ENCODE results near the gene GRPEL1.

GRCh38 chr4:7074426-7074825 is 6.6 kb upstream of the GRPEL1 start:
- TF ChIP-seq TSHZ2 (CRISPR knock-in tag; IDR thresholded peaks at IDR 0.05) (no peak), CREB5 (CRISPR knock-in tag; IDR thresholded peaks at IDR 0.05; ENCODE audit: low read depth) (no peak), ZFP30 (CRISPR knock-in tag; IDR thresholded peaks at IDR 0.05) (no peak), RARB (CRISPR knock-in tag; IDR thresholded peaks at IDR 0.05) (no peak), SNAI2 (CRISPR knock-in tag; IDR thresholded peaks at IDR 0.05) (no peak), ISL1 (CRISPR knock-in tag; IDR thresholded peaks at IDR 0.05) (no peak), ZFP3 (CRISPR knock-in tag; IDR thresholded peaks at IDR 0.05) (no peak), BACH2 (CRISPR knock-in tag; IDR thresholded peaks at IDR 0.05; ENCODE audit: borderline replicate concordance) (no peak), ZC3H10 (CRISPR knock-in tag; IDR thresholded peaks at IDR 0.05) (no peak), PATZ1 (CRISPR knock-in tag; IDR thresholded peaks at IDR 0.05; ENCODE audit: borderline replicate concordance) (no peak), ARNTL (CRISPR knock-in tag; IDR thresholded peaks at IDR 0.05; ENCODE audit: borderline replicate concordance, low read depth) (no peak), CSDC2 (CRISPR knock-in tag; IDR thresholded peaks at IDR 0.05) (no peak), PPARA (CRISPR knock-in tag; IDR thresholded peaks at IDR 0.05; ENCODE audit: borderline replicate concordance) (no peak)

Measured in SK-N-SH treated with all-trans-retinoic acid at 6 μM for 48 hours (cell line).